GM19452 (cell line): ENCODE results near the gene ZNF335.

Experiments used
- ATAC-seq: cut with Tn5 transposase; IDR thresholded peaks from one replicate; pipeline ENCODE4 v1.9.1; 2021; ENCODE audit not compliant: unreplicated experiment

Gene ZNF335, protein sequence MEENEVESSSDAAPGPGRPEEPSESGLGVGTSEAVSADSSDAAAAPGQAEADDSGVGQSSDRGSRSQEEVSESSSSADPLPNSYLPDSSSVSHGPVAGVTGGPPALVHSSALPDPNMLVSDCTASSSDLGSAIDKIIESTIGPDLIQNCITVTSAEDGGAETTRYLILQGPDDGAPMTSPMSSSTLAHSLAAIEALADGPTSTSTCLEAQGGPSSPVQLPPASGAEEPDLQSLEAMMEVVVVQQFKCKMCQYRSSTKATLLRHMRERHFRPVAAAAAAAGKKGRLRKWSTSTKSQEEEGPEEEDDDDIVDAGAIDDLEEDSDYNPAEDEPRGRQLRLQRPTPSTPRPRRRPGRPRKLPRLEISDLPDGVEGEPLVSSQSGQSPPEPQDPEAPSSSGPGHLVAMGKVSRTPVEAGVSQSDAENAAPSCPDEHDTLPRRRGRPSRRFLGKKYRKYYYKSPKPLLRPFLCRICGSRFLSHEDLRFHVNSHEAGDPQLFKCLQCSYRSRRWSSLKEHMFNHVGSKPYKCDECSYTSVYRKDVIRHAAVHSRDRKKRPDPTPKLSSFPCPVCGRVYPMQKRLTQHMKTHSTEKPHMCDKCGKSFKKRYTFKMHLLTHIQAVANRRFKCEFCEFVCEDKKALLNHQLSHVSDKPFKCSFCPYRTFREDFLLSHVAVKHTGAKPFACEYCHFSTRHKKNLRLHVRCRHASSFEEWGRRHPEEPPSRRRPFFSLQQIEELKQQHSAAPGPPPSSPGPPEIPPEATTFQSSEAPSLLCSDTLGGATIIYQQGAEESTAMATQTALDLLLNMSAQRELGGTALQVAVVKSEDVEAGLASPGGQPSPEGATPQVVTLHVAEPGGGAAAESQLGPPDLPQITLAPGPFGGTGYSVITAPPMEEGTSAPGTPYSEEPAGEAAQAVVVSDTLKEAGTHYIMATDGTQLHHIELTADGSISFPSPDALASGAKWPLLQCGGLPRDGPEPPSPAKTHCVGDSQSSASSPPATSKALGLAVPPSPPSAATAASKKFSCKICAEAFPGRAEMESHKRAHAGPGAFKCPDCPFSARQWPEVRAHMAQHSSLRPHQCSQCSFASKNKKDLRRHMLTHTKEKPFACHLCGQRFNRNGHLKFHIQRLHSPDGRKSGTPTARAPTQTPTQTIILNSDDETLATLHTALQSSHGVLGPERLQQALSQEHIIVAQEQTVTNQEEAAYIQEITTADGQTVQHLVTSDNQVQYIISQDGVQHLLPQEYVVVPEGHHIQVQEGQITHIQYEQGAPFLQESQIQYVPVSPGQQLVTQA (N-terminal part only)

DNA sequence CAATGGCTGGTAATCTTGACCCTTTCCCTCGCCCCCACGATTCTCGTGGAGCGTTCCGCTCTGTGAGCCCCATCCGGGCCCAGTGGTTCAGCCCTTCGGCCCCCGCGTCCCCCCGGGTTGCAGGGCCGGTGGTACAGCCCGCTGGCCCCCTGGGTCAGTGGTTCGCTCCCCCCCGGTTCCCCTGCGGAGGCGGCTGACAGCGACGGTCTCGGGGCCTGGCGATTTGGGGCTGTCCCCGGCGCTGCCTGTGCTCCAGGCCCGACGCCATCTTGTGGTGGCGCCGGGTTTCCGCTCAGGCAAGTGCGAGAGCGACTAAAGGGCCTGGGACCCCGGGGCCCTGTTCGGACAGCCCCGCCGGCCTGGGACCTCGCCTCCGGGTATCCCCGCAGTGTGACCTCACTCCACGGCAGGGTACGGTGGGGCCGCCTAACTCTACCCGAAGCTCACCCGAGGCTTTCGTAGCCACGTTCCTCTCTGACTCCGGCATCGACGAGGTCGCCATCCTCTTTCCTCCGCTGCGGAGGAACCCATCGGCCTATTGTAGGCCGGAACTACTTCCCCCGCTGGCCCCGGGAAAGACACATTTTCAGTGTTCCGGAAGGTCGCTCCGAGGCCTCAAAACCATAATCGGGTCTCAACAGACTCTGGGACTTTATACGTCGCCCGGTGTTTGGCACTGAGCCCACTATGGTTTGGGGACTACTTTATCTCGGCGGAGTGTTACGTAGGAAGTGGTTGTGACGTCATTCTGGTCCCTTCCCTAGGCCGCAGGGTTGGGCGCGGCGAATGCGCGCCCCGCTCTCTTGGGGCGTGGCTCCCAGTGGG lies at the start of gene ZNF335:
TSS of gene ZNF335 (minus strand) at position 529 of the 825 bp plus-strand sequence. CDS start 793 bp downstream, outside the sequence.
- peak; percentile 74 for ATAC-seq

DNA sequence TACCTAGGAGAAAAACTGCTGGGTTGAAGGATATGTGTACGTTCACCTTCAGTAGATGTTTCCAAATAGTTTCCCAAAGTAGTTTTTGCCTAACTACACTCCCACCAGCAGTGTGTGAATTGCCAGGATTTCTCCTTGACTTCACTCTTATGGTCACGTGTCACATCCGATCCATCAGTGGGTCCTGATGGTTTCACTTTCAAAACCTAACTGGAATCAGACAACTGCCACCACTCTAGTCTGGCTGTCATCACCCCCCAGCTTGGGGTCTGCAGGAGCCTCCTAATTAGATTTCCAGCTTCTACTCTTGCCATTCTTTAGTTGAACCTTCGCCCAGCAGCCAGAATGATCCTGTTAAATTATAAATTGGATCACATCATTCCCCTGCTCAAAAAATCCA lies 48.6 kb upstream of the ZNF335 start:
- ATAC-seq = no peak

DNA sequence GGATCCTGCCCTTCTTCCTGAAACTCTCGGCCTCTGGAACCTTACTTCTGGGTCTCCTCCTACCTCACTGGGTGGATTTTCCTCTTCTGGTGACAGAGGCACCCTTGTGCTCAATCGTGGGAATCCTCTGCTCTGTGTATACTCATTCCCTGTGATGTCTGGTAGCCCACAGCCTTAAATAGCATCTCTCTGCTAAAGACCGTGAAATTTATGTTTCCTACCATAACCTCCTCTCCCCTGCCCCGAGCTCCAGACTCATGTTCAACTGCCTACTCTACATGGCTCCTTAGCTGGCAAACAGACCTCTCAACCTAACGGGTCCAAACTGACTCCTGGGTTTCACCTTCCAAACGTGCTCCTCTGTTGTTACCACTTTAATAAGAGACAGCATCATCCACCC lies 46.6 kb upstream of the ZNF335 start:
- no peak for ATAC-seq

DNA sequence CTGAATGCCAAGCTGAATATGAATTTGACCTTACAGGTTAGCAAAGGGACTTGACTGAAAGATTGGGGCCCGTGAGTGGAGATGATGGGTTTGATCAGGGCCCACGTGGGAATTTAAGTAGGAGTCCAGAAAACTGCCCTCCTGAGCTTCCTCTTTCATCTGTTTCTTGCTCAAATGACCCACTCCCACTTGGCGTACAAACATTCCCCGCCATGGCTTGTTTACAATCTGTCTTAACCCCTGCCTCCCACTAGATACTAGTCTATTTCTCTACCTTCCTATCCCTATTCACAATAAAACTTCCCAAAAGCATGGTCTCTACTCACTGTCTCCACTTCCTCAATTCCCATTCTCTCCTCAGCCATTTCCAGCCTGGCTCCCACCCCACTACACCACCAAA lies 46.1 kb upstream of the ZNF335 start:
- no peak for ATAC-seq

DNA sequence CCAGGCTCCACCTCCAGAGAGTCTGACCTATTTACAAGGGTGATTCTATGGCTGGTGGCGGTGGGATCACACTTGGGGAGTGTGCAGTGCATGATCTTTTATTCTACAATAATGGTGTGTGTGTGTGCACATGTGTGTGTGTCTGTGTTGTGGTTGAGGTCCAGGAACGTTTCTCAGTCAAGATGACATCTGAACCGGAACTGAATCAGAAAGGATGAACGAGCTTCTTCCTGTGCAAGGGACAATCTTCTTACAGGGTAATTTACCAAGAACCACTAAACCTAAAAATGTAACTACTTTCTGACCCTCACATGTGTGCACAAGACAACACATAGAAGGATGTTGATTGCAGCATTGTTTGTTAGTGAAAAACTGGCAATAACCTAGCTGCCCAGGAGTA lies 45.3 kb upstream of the ZNF335 start:
- no peak for ATAC-seq

DNA sequence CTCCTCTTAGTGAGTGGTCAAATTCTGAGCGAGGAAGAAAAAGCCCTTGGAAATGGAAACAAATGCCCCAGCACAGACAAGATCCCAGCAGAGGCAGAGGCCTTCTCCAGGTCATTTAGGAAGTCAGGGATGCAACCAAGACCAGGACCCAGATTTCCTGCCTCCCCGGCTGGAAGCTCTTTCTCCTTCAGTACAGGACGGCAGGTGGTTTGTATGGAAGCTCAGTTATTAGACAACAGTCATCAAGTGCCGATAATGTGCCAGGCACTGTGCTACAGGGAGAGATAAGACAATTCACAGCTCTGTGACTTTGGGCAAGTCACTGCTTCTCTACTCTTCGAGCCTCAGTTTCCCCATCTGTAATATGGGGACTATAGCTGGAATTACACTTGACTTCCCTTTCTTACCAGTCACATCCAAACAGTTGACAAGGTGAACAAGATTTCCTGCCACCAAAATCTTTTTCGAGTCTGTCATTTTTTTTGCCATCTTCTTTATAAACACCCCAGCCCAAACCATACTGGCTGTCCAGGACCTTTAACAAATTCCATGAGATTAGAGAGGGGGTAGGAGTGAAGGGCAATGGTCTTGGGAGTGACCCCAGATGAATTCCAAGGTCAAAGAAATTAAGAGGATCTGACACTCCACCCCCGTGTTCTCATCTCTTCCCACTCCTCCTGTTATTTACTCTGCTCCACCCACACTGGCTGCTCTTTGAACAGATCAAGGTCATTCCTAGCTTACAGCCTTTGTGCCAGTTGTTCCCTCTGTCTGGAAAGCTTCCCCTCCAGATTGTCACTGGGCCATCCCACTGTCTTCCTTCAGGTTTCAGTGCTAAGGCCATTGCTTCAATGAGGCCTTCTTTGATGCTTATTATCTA lies 42.8 kb upstream of the ZNF335 start:
- ATAC-seq = no peak

DNA sequence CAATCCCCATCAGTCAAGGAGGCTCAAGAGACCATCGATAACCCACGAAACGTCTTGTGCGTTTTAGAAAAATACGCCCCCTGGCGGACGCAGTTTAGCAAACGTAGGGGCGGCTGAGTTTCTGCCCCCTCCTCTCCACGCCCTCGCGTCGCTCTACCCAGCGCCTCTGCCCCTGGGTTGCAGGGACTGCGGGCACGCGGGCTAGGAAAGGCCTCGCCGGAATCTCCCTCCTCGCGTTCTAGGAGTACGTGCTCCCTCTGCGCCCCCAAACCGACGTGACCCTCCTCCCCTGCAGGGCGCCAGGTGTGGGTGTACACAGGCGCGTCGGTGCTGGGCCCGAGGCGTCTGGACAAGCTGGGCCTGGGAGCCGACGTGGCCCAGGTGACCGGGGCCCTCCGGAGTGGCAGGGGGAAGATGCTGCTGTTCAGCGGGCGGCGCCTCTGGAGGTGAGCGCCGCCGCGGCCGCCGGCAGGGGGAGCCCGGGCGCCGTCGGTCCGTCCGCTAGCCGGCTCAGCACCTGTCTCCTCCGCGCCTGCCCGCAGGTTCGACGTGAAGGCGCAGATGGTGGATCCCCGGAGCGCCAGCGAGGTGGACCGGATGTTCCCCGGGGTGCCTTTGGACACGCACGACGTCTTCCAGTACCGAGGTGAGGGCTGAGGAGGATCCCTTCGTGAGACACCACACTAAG lies 42.0 kb upstream of the ZNF335 start:
- peak; percentile 60 for ATAC-seq

DNA sequence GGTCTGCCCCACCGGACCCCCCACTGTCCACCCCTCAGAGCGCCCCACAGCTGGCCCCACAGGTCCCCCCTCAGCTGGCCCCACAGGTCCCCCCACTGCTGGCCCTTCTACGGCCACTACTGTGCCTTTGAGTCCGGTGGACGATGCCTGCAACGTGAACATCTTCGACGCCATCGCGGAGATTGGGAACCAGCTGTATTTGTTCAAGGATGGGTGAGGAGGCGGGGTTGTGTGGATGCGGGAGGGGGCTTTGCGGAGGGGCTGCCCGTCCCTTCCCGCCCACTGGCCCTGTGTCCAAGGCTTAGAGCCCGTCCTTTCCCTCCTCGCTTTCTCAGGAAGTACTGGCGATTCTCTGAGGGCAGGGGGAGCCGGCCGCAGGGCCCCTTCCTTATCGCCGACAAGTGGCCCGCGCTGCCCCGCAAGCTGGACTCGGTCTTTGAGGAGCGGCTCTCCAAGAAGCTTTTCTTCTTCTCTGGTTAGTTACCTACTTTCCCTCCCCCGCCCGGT lies 41.4 kb upstream of the ZNF335 start:
- ATAC-seq = no peak

DNA sequence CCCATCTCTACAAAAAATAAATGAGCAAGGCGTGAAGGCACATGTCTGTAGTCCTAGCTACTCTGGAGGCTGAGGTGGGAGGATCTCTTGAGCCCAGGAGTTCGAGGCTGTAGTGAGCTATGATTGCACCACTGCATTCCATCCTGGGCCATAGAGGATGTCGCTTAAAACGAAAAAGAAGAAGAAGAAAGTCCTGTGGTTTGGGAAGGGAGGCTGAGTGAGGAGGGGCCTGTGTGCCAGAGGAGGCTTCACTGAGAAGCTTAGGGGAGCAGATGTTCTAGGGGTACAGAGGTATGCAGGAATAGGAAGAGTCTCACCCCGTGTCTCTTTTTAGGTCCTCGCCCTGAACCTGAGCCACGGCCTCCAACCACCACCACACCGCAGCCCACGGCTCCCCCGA lies 40.9 kb upstream of the ZNF335 start:
- no peak for ATAC-seq

DNA sequence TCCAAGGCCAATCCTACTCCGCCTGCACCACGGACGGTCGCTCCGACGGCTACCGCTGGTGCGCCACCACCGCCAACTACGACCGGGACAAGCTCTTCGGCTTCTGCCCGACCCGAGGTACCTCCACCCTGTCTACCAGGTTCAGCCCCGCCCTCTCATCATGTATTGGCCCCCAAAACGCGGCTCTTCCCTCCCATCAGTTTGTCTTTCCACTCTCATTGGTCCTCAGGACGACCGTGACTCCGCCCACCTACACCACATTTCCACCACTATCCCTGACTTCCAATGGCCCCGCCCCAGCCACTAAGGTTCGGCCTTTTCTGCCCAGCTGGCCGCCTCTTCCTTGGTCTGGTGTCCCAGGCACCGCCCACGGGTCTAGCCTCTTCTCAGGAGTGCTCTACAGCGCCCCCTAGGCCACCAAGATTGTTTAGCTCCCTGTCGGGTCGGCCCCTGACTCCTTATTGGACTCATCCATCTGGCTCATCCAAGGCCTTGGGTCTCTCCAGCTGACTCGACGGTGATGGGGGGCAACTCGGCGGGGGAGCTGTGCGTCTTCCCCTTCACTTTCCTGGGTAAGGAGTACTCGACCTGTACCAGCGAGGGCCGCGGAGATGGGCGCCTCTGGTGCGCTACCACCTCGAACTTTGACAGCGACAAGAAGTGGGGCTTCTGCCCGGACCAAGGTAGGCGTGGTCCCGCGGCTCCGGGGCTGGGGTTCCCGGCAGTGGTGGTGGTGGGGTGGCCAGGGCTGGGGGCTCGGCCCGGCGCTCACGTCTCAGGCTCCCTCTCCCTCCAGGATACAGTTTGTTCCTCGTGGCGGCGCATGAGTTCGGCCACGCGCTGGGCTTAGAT lies 39.9 kb upstream of the ZNF335 start:
- ATAC-seq = no peak

DNA sequence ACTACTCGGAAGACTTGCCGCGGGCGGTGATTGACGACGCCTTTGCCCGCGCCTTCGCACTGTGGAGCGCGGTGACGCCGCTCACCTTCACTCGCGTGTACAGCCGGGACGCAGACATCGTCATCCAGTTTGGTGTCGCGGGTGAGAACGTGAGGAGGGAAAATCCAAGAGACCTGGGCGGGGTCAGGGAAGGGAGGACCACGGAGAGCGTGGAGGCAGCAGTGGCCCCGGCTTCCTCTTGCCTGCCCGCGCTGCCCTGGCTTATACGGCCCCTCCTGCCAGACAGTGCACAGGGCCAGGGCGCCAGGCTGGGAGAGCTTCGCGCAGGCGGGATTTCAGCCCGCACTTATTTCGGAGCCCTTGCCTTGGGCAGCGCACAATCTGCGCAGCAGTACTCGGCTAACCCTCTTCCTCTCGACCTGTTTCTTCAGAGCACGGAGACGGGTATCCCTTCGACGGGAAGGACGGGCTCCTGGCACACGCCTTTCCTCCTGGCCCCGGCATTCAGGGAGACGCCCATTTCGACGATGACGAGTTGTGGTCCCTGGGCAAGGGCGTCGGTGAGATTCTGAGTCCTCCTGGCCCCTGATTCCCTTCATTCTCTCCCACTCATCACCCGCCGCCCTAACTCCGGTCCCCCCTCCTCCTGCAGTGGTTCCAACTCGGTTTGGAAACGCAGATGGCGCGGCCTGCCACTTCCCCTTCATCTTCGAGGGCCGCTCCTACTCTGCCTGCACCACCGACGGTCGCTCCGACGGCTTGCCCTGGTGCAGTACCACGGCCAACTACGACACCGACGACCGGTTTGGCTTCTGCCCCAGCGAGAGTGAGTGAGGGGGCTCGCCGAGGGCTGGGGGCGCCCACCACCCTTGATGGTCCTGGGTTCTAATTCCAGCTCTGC lies 38.7 kb upstream of the ZNF335 start:
- no peak for ATAC-seq

DNA sequence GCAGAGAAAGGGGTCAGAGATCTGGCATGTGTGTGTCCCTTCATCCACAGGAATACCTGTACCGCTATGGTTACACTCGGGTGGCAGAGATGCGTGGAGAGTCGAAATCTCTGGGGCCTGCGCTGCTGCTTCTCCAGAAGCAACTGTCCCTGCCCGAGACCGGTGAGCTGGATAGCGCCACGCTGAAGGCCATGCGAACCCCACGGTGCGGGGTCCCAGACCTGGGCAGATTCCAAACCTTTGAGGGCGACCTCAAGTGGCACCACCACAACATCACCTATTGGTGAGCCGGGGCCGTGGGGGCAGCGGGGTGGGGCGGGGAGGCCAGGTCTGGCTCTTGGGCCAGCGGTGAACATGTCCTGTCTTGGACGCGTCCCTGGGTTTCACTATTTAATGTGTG lies 37.8 kb upstream of the ZNF335 start:
- no peak for ATAC-seq

DNA sequence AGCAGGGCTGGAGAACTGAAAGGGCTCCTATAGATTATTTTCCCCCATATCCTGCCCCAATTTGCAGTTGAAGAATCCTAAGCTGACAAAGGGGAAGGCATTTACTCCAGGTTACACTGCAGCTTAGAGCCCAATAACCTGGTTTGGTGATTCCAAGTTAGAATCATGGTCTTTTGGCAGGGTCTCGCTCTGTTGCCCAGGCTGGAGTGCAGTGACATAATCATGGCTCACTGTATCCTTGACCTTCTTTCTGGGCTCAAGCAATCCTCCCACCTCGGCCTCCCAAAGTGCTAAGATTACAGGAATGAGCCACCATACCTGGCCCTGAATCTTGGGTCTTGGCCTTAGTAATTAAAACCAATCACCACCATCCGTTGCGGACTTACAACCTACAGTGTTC lies 35.7 kb upstream of the ZNF335 start:
- no peak for ATAC-seq

DNA sequence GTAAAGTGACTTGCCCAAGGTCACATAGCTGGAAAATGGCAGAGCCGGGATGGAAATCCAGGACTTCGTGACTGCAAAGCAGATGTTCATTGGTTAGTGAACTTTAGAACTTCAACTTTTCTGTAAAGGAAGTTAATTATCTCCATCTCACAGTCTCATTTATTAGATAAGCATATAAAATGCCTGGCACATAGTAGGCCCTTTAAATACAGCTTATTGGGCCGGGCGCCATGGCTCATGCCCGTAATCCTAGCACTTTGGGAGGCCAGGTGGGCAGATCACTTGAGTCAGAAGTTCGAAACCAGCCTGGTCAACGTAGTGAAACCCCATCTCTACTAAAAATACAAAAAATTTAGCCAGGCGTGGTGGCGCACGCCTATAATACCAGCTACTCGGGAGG lies 35.0 kb upstream of the ZNF335 start:
- no peak for ATAC-seq

DNA sequence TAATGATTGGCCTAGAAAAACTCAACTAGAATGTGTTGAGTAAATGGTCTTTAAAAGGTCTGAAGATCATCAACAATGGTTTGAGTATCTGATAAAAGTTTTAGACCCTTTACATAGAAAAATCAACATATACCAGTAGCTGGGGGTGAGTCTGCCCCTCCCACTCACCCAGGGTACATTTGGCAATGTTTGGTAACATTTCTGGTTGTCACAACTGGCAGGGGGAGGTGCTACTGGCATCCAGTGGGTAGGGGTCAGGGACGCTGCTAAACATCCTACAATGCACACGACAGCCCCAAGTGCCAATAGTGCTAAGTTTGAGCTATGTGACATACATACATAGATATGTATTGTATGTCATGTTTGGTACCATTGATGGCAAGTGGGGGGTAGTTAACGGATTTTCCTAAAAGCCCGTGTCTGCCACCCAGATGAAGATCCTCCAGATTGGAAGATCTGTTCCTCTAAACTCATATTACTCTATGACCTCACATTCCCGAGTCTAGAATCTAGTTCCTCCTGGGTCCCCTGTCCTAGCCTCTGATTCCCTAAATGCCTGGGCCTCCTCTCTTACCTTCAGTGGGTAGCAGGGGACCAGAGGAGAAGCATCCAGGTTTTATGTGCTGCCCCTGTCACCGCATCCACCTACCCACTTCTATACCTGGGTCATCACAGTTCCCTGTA lies 34.2 kb upstream of the ZNF335 start:
- no peak for ATAC-seq

DNA sequence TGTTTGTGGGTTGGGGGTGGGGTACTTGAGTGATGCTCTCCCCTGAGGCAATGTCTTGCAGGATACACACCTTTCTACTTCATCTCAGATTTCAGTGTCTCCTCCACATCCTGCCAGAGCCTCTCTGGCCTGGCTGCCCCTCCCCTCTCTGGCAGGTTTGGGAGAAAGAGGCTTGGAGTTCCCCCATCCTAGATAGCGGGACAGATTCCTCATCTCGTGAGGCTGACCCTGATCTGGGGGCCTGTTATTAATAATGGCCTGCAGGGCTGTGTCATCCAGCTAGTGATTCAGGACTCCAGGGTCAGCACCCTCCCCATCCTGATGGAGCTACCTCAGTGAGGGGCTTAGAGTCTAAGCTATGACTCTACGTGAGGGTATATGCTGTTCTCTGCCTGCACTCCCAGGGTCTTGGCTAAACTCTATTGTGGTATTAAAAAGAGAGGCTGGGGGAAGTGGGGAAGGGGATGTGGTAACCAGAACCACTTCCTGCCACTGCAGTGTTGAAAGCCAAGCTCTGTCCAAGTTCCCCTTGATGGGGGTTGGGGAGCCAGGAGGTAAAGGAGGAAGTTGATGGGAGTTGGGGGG lies 33.0 kb upstream of the ZNF335 start:
- ATAC-seq = no peak
